HCT116 (cell line): ENCODE data around the gene TACC2. TPM values are rescaled to one million over a fixed set of nuclear protein-coding genes. Genes with fewer than 3 reads are reported as not detected.
A peak's percentile ranks its signal among the peaks of the same experiment; 100 is the strongest.

Source experiments
- ATAC-seq: fragments of 200-7000 bp; cut with Tn5 transposase; 2 replicates; pipeline ENCODE4 v1.9.1; 2020; ENCODE audit warnings: mild to moderate bottlenecking, moderate library complexity
- BruUV-seq: library from RNA; stranded (reverse); fragments of 400-500 nt; replicated peaks from 2 replicates; lab custom pipeline; 2021; lab: Mats Ljungman, UMichigan
- CTCF ChIA-PET: fragments of 300-600 bp; sonication (Branson Sonifier 250); formaldehyde crosslinking; loops from one replicate; lab custom pipeline; 2021; ENCODE audit warnings: antibody characterized with exemption; lab: Charles Lee
- POLR2A ChIA-PET: fragments of 300-600, 350-600 bp; sonication (Branson Sonifier 250); formaldehyde crosslinking; loops from one replicate; lab custom pipeline; 2021; ENCODE audit warnings: antibody characterized with exemption; lab: Charles Lee
- RAD21 ChIA-PET, 2 experiments: fragments of 300-600 bp; sonication (Branson Sonifier 250); formaldehyde crosslinking; loops; one replicate each; lab custom pipeline; 2023; ENCODE audit warnings: low total read pairs in 2 of 2; ENCODE audit not compliant: uncharacterized antibody in 2 of 2, unreplicated experiment in 2 of 2, low non-redundant PET in 1 of 2; lab: Charles Lee
- DNase-seq: peaks from one replicate; pipeline ENCODE4 v3.0.0-alpha.2; 2010; ENCODE audit warnings: low read depth, low spot score
- H2AFZ ChIP-seq: fragments of 200-600 bp; shearing (Covaris generic), sonication (generic); 2 replicates; pipeline ENCODE4 v1.6.1; 2017; ENCODE audit warnings: low read depth, mixed run types, mixed read lengths, antibody characterized with exemption, low read length; ENCODE audit not compliant: poor library complexity, severe bottlenecking
- H3K27ac ChIP-seq: 2 replicates; pipeline ENCODE4 v1.5.1; 2012; ENCODE audit warnings: low read depth, low read length
- H3K27me3 ChIP-seq: fragments of 200-600 bp; sonication (generic); 2 replicates; pipeline ENCODE4 v1.6.1; 2016; ENCODE audit warnings: mixed run types, low read length, mixed read lengths; ENCODE audit not compliant: insufficient read depth
- H3K36me3 ChIP-seq, 2 experiments: fragments of 200-500 bp in 1 of 2; fragments of 200-600 bp in 1 of 2; sonication (Bioruptor generic) in 1 of 2; sonication (generic) in 1 of 2; 2 replicates each; pipeline versions ENCODE4 v1.5.1 to v1.6.1; 2014 to 2016; ENCODE audit warnings: low read length in 2 of 2, inconsistent platforms in 1 of 2, mixed read lengths in 1 of 2, mixed run types in 1 of 2; ENCODE audit not compliant: insufficient read depth in 2 of 2, control insufficient read depth in 1 of 2
- H3K4me1 ChIP-seq, 2 experiments: fragments of 200-600 bp in 1 of 2; sonication (generic) in 1 of 2; 2 replicates each; pipeline versions ENCODE4 v1.5.1 to v1.6.1; 2012 to 2017; ENCODE audit warnings: low read length in 2 of 2, inconsistent platforms in 1 of 2, mild to moderate bottlenecking in 1 of 2, mixed read lengths in 1 of 2, mixed run types in 1 of 2, moderate library complexity in 1 of 2; ENCODE audit not compliant: insufficient read depth in 2 of 2, control insufficient read depth in 1 of 2
- H3K4me2 ChIP-seq: fragments of 200-600 bp; sonication (generic); 2 replicates; pipeline ENCODE4 v1.6.1; 2017; ENCODE audit warnings: mixed run types, low read length, mixed read lengths
- H3K4me3 ChIP-seq, 2 experiments: fragments of 200-600 bp in 1 of 2; sonication (generic) in 1 of 2; replicated peaks in 1 of 2; 2 replicates each; pipeline ENCODE4 v1.5.1; 2011 to 2016; ENCODE audit warnings: low read length in 2 of 2, control low read depth in 1 of 2, low read depth in 1 of 2, mild to moderate bottlenecking in 1 of 2, mixed read lengths in 1 of 2, mixed run types in 1 of 2
- H3K79me2 ChIP-seq: fragments of 200-600 bp; sonication (generic); 2 replicates; pipeline ENCODE4 v1.6.1; 2017; ENCODE audit warnings: mild to moderate bottlenecking, mixed run types, low read length, moderate library complexity, mixed read lengths; ENCODE audit not compliant: insufficient read depth
- H3K9ac ChIP-seq: fragments of 200-600 bp; sonication (generic); 2 replicates; pipeline ENCODE4 v1.6.1; 2016; ENCODE audit warnings: low read length, mixed read lengths
- H3K9me2 ChIP-seq: fragments of 200-600 bp; sonication (generic), shearing (Covaris generic); 2 replicates; pipeline ENCODE4 v1.6.1; 2017; ENCODE audit warnings: mixed run types, mild to moderate bottlenecking, moderate library complexity; ENCODE audit not compliant: insufficient read depth
- H3K9me3 ChIP-seq, 2 experiments: fragments of 200-500 bp in 1 of 2; fragments of 200-600 bp in 1 of 2; sonication (Bioruptor generic) in 1 of 2; sonication (generic) in 1 of 2; 2 replicates each; pipeline ENCODE4 v1.6.1; 2014 to 2017; ENCODE audit warnings: low read length in 2 of 2, mixed read lengths in 2 of 2, inconsistent platforms in 1 of 2, low read depth in 1 of 2, mild to moderate bottlenecking in 1 of 2, mixed run types in 1 of 2, moderate library complexity in 1 of 2; ENCODE audit not compliant: control insufficient read depth in 1 of 2, insufficient read depth in 1 of 2
- H4K20me1 ChIP-seq: fragments of 200-600 bp; sonication (generic), shearing (Covaris generic); 2 replicates; pipeline ENCODE4 v1.6.1; 2017; ENCODE audit warnings: mixed run types, mild to moderate bottlenecking, moderate library complexity; ENCODE audit not compliant: insufficient read depth
- ZBTB33 ChIP-seq: IDR thresholded peaks from 2 replicates; pipeline ENCODE4 v1.6.1; 2011; ENCODE audit warnings: mild to moderate bottlenecking, low read length, moderate library complexity; ENCODE audit not compliant: insufficient replicate concordance; ENCODE audit errors: extremely low read depth
- intact Hi-C: fragments of 100-400 bp; cut with micrococcal nuclease; formaldehyde crosslinking; loops from 2 replicates; pipeline ENCODE4 v1.10.0; 2022
- total RNA-seq: library from RNA; stranded (reverse); gene quantifications from one replicate; pipeline ENCODE4 v1.2.1, GENCODE V29; 2021; ENCODE audit not compliant: unreplicated experiment
- TF ChIP-seq, protein P1 (sequence below), 3 experiments: fragments of 200-600 bp in 1 of 3; sonication (generic) in 1 of 3; IDR thresholded peaks in 2 of 3; conservative IDR thresholded peaks in 1 of 3; 2 replicates each; pipeline ENCODE4 v1.5.1; 2012 to 2017; ENCODE audit warnings: low read depth in 2 of 3, low read length in 2 of 3, antibody characterized with exemption in 1 of 3, borderline replicate concordance in 1 of 3, control low read depth in 1 of 3, mild to moderate bottlenecking in 1 of 3, mixed read lengths in 1 of 3, mixed run types in 1 of 3, moderate library complexity in 1 of 3; ENCODE audit not compliant: insufficient read depth in 1 of 3

TACC2 gene
- total RNA-seq, 1 experiment from 2014 or later: 38.6 TPM

- no TSS peak for BruUV-seq
- no peak for DNase-seq
Measured at GRCh38 chr10:121975295-121976086, 13.5 kb upstream of the TACC2 start.

More at GRCh38 chr10:121975295-121976086, 13.5 kb upstream of the TACC2 start:
- no peaks in the 10 kb centered on the region for H3K9me2 ChIP-seq
- H2AFZ ChIP-seq: no peak overlapping the region
- H3K79me2 ChIP-seq: peaks cover 26% of the 10 kb centered on the region
- RAD21 ChIA-PET: no interaction called here
- H3K4me3 ChIP-seq: peak overlapping the region; percentile 80 to 83
- H3K36me3 ChIP-seq: peaks cover 4 to 5% of the 10 kb centered on the region in 2 experiments; a peak in 3 of 4 replicates
- H3K4me2 ChIP-seq: peak overlapping the region; percentile 94
- H3K9me3 ChIP-seq: peaks cover 14 to 21% of the 10 kb centered on the region in 2 experiments; a peak in 3 of 4 replicates
- H3K4me1 ChIP-seq: peaks cover 7 to 13% of the 10 kb centered on the region in 2 experiments; a peak in 3 of 4 replicates
- H3K27ac ChIP-seq: peak overlapping the region; percentile 99
- CTCF ChIA-PET: interaction anchor here (1.3 kb wide), 2 partner anchors 75 to 76 kb away, joined by 3 read pairs; no protein-coding TSS in a partner anchor
- intact Hi-C loops: loop anchor here (2.0 kb wide), 1 partner anchor 47 kb away; the partner anchor contains the start of gene ATE1
- TF ChIP-seq, protein P1, sequence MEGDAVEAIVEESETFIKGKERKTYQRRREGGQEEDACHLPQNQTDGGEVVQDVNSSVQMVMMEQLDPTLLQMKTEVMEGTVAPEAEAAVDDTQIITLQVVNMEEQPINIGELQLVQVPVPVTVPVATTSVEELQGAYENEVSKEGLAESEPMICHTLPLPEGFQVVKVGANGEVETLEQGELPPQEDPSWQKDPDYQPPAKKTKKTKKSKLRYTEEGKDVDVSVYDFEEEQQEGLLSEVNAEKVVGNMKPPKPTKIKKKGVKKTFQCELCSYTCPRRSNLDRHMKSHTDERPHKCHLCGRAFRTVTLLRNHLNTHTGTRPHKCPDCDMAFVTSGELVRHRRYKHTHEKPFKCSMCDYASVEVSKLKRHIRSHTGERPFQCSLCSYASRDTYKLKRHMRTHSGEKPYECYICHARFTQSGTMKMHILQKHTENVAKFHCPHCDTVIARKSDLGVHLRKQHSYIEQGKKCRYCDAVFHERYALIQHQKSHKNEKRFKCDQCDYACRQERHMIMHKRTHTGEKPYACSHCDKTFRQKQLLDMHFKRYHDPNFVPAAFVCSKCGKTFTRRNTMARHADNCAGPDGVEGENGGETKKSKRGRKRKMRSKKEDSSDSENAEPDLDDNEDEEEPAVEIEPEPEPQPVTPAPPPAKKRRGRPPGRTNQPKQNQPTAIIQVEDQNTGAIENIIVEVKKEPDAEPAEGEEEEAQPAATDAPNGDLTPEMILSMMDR (IDR thresholded peaks at IDR 0.05 in 2 of 3, conservative IDR thresholded peaks at IDR 0.05 in 1 of 3; ENCODE audit: borderline replicate concordance in 1 of 3, insufficient read depth in 1 of 3, low read depth in 2 of 3, low read length in 2 of 3): peak in 1 of 3 experiments; percentile 83; a peak in 2 of 6 replicates
- TF ChIP-seq ZBTB33: no peak
- H4K20me1 ChIP-seq: no peaks in the 10 kb centered on the region
- ATAC-seq: peak; percentile 43
- POLR2A ChIA-PET: interaction anchor here (0.7 kb wide), 2 partner anchors 31 to 166 kb away, joined by 3 read pairs; no protein-coding TSS in a partner anchor
- peak overlapping the region; percentile 91 for H3K9ac ChIP-seq
- no peaks in the 10 kb centered on the region for H3K27me3 ChIP-seq
